Measurements from ENCODE around the gene RASGRF2.

Gene RASGRF2

GRCh38 chr5:81134566-81134965, 174.4 kb downstream of the RASGRF2 start:
- DNase-seq (ENCODE audit: low read depth in 2 of 2) = no peak

GRCh38 chr5:81136557-81136956, 176.4 kb downstream of the RASGRF2 start:
- DNase-seq (ENCODE audit: low read depth in 2 of 2) = no peak

- no peak for DNase-seq (ENCODE audit: low read depth in 2 of 2)
Measured at GRCh38 chr5:81137833-81138232, 177.7 kb downstream of the RASGRF2 start.

GRCh38 chr5:81140441-81140840, 180.3 kb downstream of the RASGRF2 start:
- DNase-seq (ENCODE audit: low read depth in 2 of 2) = no peak

- no peak for DNase-seq (ENCODE audit: low read depth in 2 of 2)
Measured at GRCh38 chr5:81140943-81141342, 180.8 kb downstream of the RASGRF2 start.

- no peak for DNase-seq (ENCODE audit: low read depth in 2 of 2)
Measured at GRCh38 chr5:81142108-81142507, 181.9 kb downstream of the RASGRF2 start.

GRCh38 chr5:81145329-81145935, 185.3 kb downstream of the RASGRF2 start:
- no peak for DNase-seq (ENCODE audit: low read depth in 2 of 2)

GRCh38 chr5:81146031-81146430, 185.9 kb downstream of the RASGRF2 start:
- no peak for DNase-seq (ENCODE audit: low read depth in 2 of 2)

GRCh38 chr5:81147011-81147885, 187.1 kb downstream of the RASGRF2 start:
- DNase-seq (ENCODE audit: low read depth in 2 of 2) = no peak

- DNase-seq (ENCODE audit: low read depth in 2 of 2) = no peak
Measured at GRCh38 chr5:81147886-81148571, 187.9 kb downstream of the RASGRF2 start.

GRCh38 chr5:81151546-81151945, 191.4 kb downstream of the RASGRF2 start:
- DNase-seq (ENCODE audit: low read depth in 2 of 2) = no peak

GRCh38 chr5:81154725-81155124, 194.6 kb downstream of the RASGRF2 start:
- no peak for DNase-seq (ENCODE audit: low read depth in 2 of 2)

GRCh38 chr5:81156732-81157131, 196.6 kb downstream of the RASGRF2 start:
- DNase-seq (ENCODE audit: low read depth in 2 of 2) = no peak

GRCh38 chr5:81161012-81161601, 200.9 kb downstream of the RASGRF2 start:
- DNase-seq (ENCODE audit: low read depth in 2 of 2) = no peak

- no peak for DNase-seq (ENCODE audit: low read depth in 2 of 2)
Measured at GRCh38 chr5:81162501-81162900, 202.3 kb downstream of the RASGRF2 start.

GRCh38 chr5:81163651-81164050, 203.5 kb downstream of the RASGRF2 start:
- no peak for DNase-seq (ENCODE audit: low read depth in 2 of 2)

GRCh38 chr5:81164476-81164875, 204.3 kb downstream of the RASGRF2 start:
- no peak for DNase-seq (ENCODE audit: low read depth in 2 of 2)

GRCh38 chr5:81164936-81165335, 204.8 kb downstream of the RASGRF2 start:
- no peak for DNase-seq (ENCODE audit: low read depth in 2 of 2)

GRCh38 chr5:81165493-81166119, 205.4 kb downstream of the RASGRF2 start:
- peak; percentile 41 to 45 for DNase-seq (ENCODE audit: low read depth in 2 of 2)

GRCh38 chr5:81166430-81166829, 206.3 kb downstream of the RASGRF2 start:
- no peak for DNase-seq (ENCODE audit: low read depth in 2 of 2)

GRCh38 chr5:81167078-81167477, 206.9 kb downstream of the RASGRF2 start:
- no peak for DNase-seq (ENCODE audit: low read depth in 2 of 2)

- DNase-seq (ENCODE audit: low read depth in 2 of 2) = no peak
Measured at GRCh38 chr5:81167544-81167943, 207.4 kb downstream of the RASGRF2 start.

All from stimulated activated CD8-positive, alpha-beta memory T cell treated with anti-CD3 and anti-CD28 coated beads, Interleukin-2, amount 100 ng/mL, for 48 hours (primary cell).